Liver (tissue), 9 donors: Measurements from ENCODE around the gene PIEZO2. TPM values are rescaled to one million over a fixed set of nuclear protein-coding genes. Genes with fewer than 3 reads are reported as not detected.

ENCODE experiments used
- DNase-seq: peaks from one replicate; pipeline ENCODE4 v3.0.0-alpha.2; 2017; ENCODE audit warnings: low spot score
- H3K27ac ChIP-seq, 2 donors: one replicate each; pipeline ENCODE4 v1.7.0; 2013; ENCODE audit warnings: inconsistent platforms in 2 of 2, low read length in 2 of 2, control low read depth in 1 of 2, low read depth in 1 of 2, mild to moderate bottlenecking in 1 of 2
- H3K27me3 ChIP-seq, 4 donors: one replicate each; pipeline versions ENCODE4 v1.6.1 to v1.7.0; 2013; ENCODE audit warnings: low read length in 3 of 4, inconsistent platforms in 1 of 4, mild to moderate bottlenecking in 1 of 4, moderate library complexity in 1 of 4; ENCODE audit not compliant: control insufficient read depth in 4 of 4, insufficient read depth in 4 of 4
- H3K36me3 ChIP-seq, 4 donors: one replicate each; pipeline versions ENCODE4 v1.6.1 to v1.7.0; 2013; ENCODE audit warnings: low read length in 3 of 4, mild to moderate bottlenecking in 3 of 4, low read depth in 1 of 4, moderate library complexity in 1 of 4; ENCODE audit not compliant: control insufficient read depth in 4 of 4, insufficient read depth in 3 of 4
- H3K4me1 ChIP-seq, 4 donors: one replicate each; pipeline versions ENCODE4 v1.6.1 to v1.7.0; 2013; ENCODE audit warnings: low read length in 3 of 4, mild to moderate bottlenecking in 3 of 4, moderate library complexity in 1 of 4; ENCODE audit not compliant: control insufficient read depth in 4 of 4, insufficient read depth in 4 of 4
- H3K4me3 ChIP-seq, 3 donors: one replicate each; pipeline versions ENCODE4 v1.6.1 to v1.7.0; 2013; ENCODE audit warnings: low read length in 3 of 3, control low read depth in 1 of 3, low read depth in 1 of 3, mild to moderate bottlenecking in 1 of 3
- H3K9ac ChIP-seq, 2 donors: one replicate each; pipeline ENCODE4 v1.7.0; 2013; ENCODE audit warnings: low read length in 2 of 2, mild to moderate bottlenecking in 2 of 2, moderate library complexity in 2 of 2, control low read depth in 1 of 2, low read depth in 1 of 2
- H3K9me3 ChIP-seq, 4 donors: one replicate each; pipeline versions ENCODE4 v1.6.1 to v1.7.0; 2013; ENCODE audit warnings: low read length in 3 of 4; ENCODE audit not compliant: control insufficient read depth in 4 of 4
- ATF3 ChIP-seq: IDR thresholded peaks from 2 replicates; pipeline ENCODE4 v1.6.1; 2016; ENCODE audit warnings: antibody characterized with exemption
- CTCF ChIP-seq: fragments of 150-350 bp; IDR thresholded peaks from 2 replicates; pipeline ENCODE4 v1.5.1; 2017; ENCODE audit warnings: improper control_type of control experiment, low read depth, low read length; ENCODE audit not compliant: missing input control
- EGR1 ChIP-seq, 2 donors: IDR thresholded peaks; 2 replicates each; pipeline ENCODE4 v1.6.1; 2016 to 2018; ENCODE audit warnings: antibody characterized with exemption in 2 of 2, low read depth in 2 of 2
- FOXA1 ChIP-seq: IDR thresholded peaks from 2 replicates; pipeline ENCODE4 v1.6.1; 2016; ENCODE audit warnings: antibody characterized with exemption
- FOXA2 ChIP-seq: IDR thresholded peaks from 2 replicates; pipeline ENCODE4 v1.6.1; 2016; ENCODE audit warnings: antibody characterized with exemption
- GABPA ChIP-seq, 2 donors: IDR thresholded peaks in 1 of 2; conservative IDR thresholded peaks in 1 of 2; 2 replicates each; pipeline ENCODE4 v1.6.1; 2016; ENCODE audit warnings: antibody characterized with exemption in 2 of 2, mild to moderate bottlenecking in 1 of 2, moderate library complexity in 1 of 2
- HNF4G ChIP-seq: IDR thresholded peaks from 2 replicates; pipeline ENCODE4 v1.6.1; 2016; ENCODE audit warnings: antibody characterized with exemption
- JUND ChIP-seq, 2 donors: IDR thresholded peaks; 2 replicates each; pipeline ENCODE4 v1.6.1; 2016; ENCODE audit warnings: antibody characterized with exemption in 2 of 2
- MAX ChIP-seq: IDR thresholded peaks from 2 replicates; pipeline ENCODE4 v1.6.1; 2016; ENCODE audit warnings: antibody characterized with exemption
- NR2F2 ChIP-seq: IDR thresholded peaks from 2 replicates; pipeline ENCODE4 v1.6.1; 2016; ENCODE audit warnings: antibody characterized with exemption
- RAD21 ChIP-seq, 2 donors: IDR thresholded peaks; 2 replicates each; pipeline ENCODE4 v1.6.1; 2016; ENCODE audit warnings: antibody characterized with exemption in 2 of 2, mild to moderate bottlenecking in 2 of 2
- RXRA ChIP-seq, 2 donors: IDR thresholded peaks; 2 replicates each; pipeline ENCODE4 v1.6.1; 2017 to 2018; ENCODE audit warnings: antibody characterized with exemption in 2 of 2, mild to moderate bottlenecking in 1 of 2
- SP1 ChIP-seq: IDR thresholded peaks from 2 replicates; pipeline ENCODE4 v1.6.1; 2018; ENCODE audit warnings: antibody characterized with exemption, mild to moderate bottlenecking
- TAF1 ChIP-seq: conservative IDR thresholded peaks from 2 replicates; pipeline ENCODE4 v1.6.1; 2016; ENCODE audit warnings: antibody characterized with exemption, mild to moderate bottlenecking
- YY1 ChIP-seq: IDR thresholded peaks from 2 replicates; pipeline ENCODE4 v1.6.1; 2016; ENCODE audit warnings: antibody characterized with exemption, mild to moderate bottlenecking
- ZBTB33 ChIP-seq: IDR thresholded peaks from 2 replicates; pipeline ENCODE4 v1.6.1; 2016; ENCODE audit warnings: antibody characterized with exemption
- WGBS: extraction: QIAGEN DNeasy Blood & Tissue Kit; methylation state at CpG from one replicate; pipeline ENCODE4 v1.1.7; 2013; 5-methylcytosine and 5-hydroxymethylcytosine counted together
- polyA plus RNA-seq, 2 donors: library from polyadenylated mRNA; stranded (reverse) in 1 of 2; unstranded in 1 of 2; fragments of 200-250 nt in 1 of 2; fragments of >200 nt in 1 of 2; fragmentation: Nextera tagmentation in 1 of 2; extraction: Ambion mirVana in 1 of 2; gene quantifications; one replicate each; pipeline versions ENCODE4 v1.2.1 to v1.2.3, GENCODE V29; 2013 to 2015
- total RNA-seq, 2 donors: library from RNA; depleted of rRNA; stranded (reverse); fragments of >200 nt; gene quantifications; one replicate each; pipeline ENCODE4 v1.2.3, GENCODE V29; 2014
- donor health status: healthy.
- donor health status: healthy.
- donor health status: healthy.
- donor health status: healthy.
- donor health status: healthy.

PIEZO2 gene
- total and polyA plus RNA-seq, 4 donors, result 1.1 to 12.3 (median 4.8) TPM

- Histone ChIP-seq H3K4me3 (peak overlapping the region in 2 of 3 donors; percentile 20 to 23), H3K4me1 (peaks cover 17 to 63% (median 48%) of the 10 kb centered on the region in 4 donors), H3K36me3 (no peaks in the 10 kb centered on the region), H3K9me3 (no peaks in the 10 kb centered on the region), H3K9ac (no peak overlapping the region), H3K27ac (peak overlapping the region; percentile 64 to 79), H3K27me3 (no peaks in the 10 kb centered on the region)
- no peak for DNase-seq
- WGBS, result 37% methylated on average over 4 of the region's 4 CpGs
- TF ChIP-seq YY1 (no peak), MAX (no peak), NR2F2 (no peak), FOXA2 (no peak), ATF3 (no peak), EGR1 (IDR thresholded peaks at IDR 0.05; ENCODE audit: low read depth in 2 of 2) (no peak), RXRA (IDR thresholded peaks at IDR 0.05) (no peak), SP1 (no peak), GABPA (IDR thresholded peaks at IDR 0.05 in 1 of 2, conservative IDR thresholded peaks at IDR 0.05 in 1 of 2) (no peak), JUND (IDR thresholded peaks at IDR 0.05) (no peak), HNF4G (no peak), TAF1 (no peak), RAD21 (IDR thresholded peaks at IDR 0.05) (no peak), CTCF (no peak), FOXA1 (no peak)
Observed at GRCh38 chr18:11119550-11119949, 29.8 kb downstream of the PIEZO2 start.

- H3K9me3 ChIP-seq, result no peaks in the 10 kb centered on the region
- no peaks in the 10 kb centered on the region for H3K27me3 ChIP-seq
- TF ChIP-seq JUND (IDR thresholded peaks at IDR 0.05), result no peak
- TF ChIP-seq CTCF, result no peak
- TF ChIP-seq ATF3, result no peak
- no peak for TF ChIP-seq TAF1
- TF ChIP-seq HNF4G, result no peak
- no peak for TF ChIP-seq FOXA1
- TF ChIP-seq MAX, result no peak
- no peak for TF ChIP-seq ZBTB33
- TF ChIP-seq EGR1 (IDR thresholded peaks at IDR 0.05; ENCODE audit: low read depth in 2 of 2), result no peak
- no peak for TF ChIP-seq YY1
- no peak for TF ChIP-seq FOXA2
- H3K4me3 ChIP-seq, result no peak overlapping the region
- WGBS, result 51% methylated on average over 3 of the region's 3 CpGs
- no peaks in the 10 kb centered on the region for H3K36me3 ChIP-seq
- DNase-seq, result no peak
- H3K27ac ChIP-seq, result no peak overlapping the region
- H3K9ac ChIP-seq, result no peak overlapping the region
- peaks cover 15 to 59% (median 44%) of the 10 kb centered on the region in 4 donors for H3K4me1 ChIP-seq
Observed at GRCh38 chr18:11118051-11118766, 31.2 kb downstream of the PIEZO2 start.
